WTC11 (cell line): Measurements from ENCODE around the gene XRCC5. TPM values are rescaled to one million over a fixed set of nuclear protein-coding genes. Genes with fewer than 3 reads are reported as not detected.

Experiments
- ATAC-seq: fragments of 200-7000 bp; cut with Tn5 transposase; 2 replicates; pipeline ENCODE4 v1.10.0; 2021; ENCODE audit warnings: mild to moderate bottlenecking, moderate library complexity
- CTCF ChIA-PET: fragments of 300-600 bp; sonication (Branson Sonifier 250); formaldehyde crosslinking; loops from one replicate; lab custom pipeline; 2021; ENCODE audit warnings: antibody characterized with exemption; lab: Charles Lee
- POLR2A ChIA-PET: fragments of 350-600 bp; sonication (Branson Sonifier 250); formaldehyde crosslinking; loops from one replicate; lab custom pipeline; 2021; ENCODE audit warnings: antibody characterized with exemption; lab: Charles Lee
- DNase-seq: peaks from one replicate; pipeline ENCODE4 v3.0.0; 2021; ENCODE audit warnings: low spot score
- H3K27ac Mint-ChIP-seq: 2 replicates; pipeline ENCODE4 v1.8.0; 2021; ENCODE audit warnings: mixed read lengths
- H3K27me3 Mint-ChIP-seq: 2 replicates; pipeline ENCODE4 v1.8.0; 2021; ENCODE audit warnings: low read depth, mild to moderate bottlenecking, moderate library complexity, mixed read lengths
- H3K36me3 Mint-ChIP-seq: 2 replicates; pipeline ENCODE4 v1.8.0; 2021; ENCODE audit warnings: mixed read lengths
- H3K4me1 Mint-ChIP-seq: 2 replicates; pipeline ENCODE4 v1.8.0; 2022; ENCODE audit warnings: mixed read lengths
- H3K4me3 Mint-ChIP-seq: 2 replicates; pipeline ENCODE4 v1.8.0; 2021; ENCODE audit warnings: mild to moderate bottlenecking, moderate library complexity, mixed read lengths
- H3K9me3 Mint-ChIP-seq: 2 replicates; pipeline ENCODE4 v1.8.0; 2021; ENCODE audit warnings: mixed read lengths
- ATF1 ChIP-seq: sonication (generic); formaldehyde crosslinking; IDR thresholded peaks from 2 replicates; pipeline ENCODE4 v1.8.1; 2023; ENCODE audit warnings: mild to moderate bottlenecking, moderate library complexity, missing genetic modification reagents
- CREB1 ChIP-seq: sonication (generic); formaldehyde crosslinking; IDR thresholded peaks from 2 replicates; pipeline ENCODE4 v1.8.0; 2023; ENCODE audit warnings: mild to moderate bottlenecking, missing genetic modification reagents
- E2F5 ChIP-seq: sonication (generic); formaldehyde crosslinking; IDR thresholded peaks from 2 replicates; pipeline ENCODE4 v1.8.1; 2022; ENCODE audit warnings: mild to moderate bottlenecking, moderate library complexity, missing genetic modification reagents
- GRHL2 ChIP-seq: fragments of 250-450 bp; sonication (Bioruptor Pico); IDR thresholded peaks from 2 replicates; pipeline ENCODE4 v1.8.0; 2022; ENCODE audit warnings: mild to moderate bottlenecking, moderate library complexity; ENCODE audit not compliant: insufficient replicate concordance, severe bottlenecking
- HMGA2 ChIP-seq: fragments of 250-450 bp; sonication (Bioruptor Pico); IDR thresholded peaks from 2 replicates; pipeline ENCODE4 v1.4.0; 2021; ENCODE audit warnings: mild to moderate bottlenecking, moderate library complexity
- JUN ChIP-seq: sonication (generic); formaldehyde crosslinking; IDR thresholded peaks from 2 replicates; pipeline ENCODE4 v1.8.0; 2023; ENCODE audit warnings: mild to moderate bottlenecking, missing genetic modification reagents
- MYBL2 ChIP-seq: sonication (generic); formaldehyde crosslinking; IDR thresholded peaks from 2 replicates; pipeline ENCODE4 v1.8.1; 2023; ENCODE audit warnings: mild to moderate bottlenecking, moderate library complexity, missing genetic modification reagents
- NR1H2 ChIP-seq: sonication (generic); formaldehyde crosslinking; IDR thresholded peaks from 2 replicates; pipeline ENCODE4 v1.9.0; 2021; ENCODE audit warnings: mild to moderate bottlenecking, moderate library complexity, missing genetic modification reagents
- NR3C1 ChIP-seq: sonication (generic); formaldehyde crosslinking; conservative IDR thresholded peaks from 2 replicates; pipeline ENCODE4 v1.8.1; 2023; ENCODE audit warnings: low read depth, mild to moderate bottlenecking, missing genetic modification reagents
- SP1 ChIP-seq: sonication (generic); formaldehyde crosslinking; conservative IDR thresholded peaks from 2 replicates; pipeline ENCODE4 v1.8.1; 2022; ENCODE audit warnings: missing genetic modification reagents
- STAT6 ChIP-seq: sonication (generic); formaldehyde crosslinking; conservative IDR thresholded peaks from 2 replicates; pipeline ENCODE4 v1.8.1; 2023; ENCODE audit warnings: mild to moderate bottlenecking, low read depth, missing genetic modification reagents, moderate library complexity
- TEAD4 ChIP-seq: sonication (generic); formaldehyde crosslinking; IDR thresholded peaks from 2 replicates; pipeline ENCODE4 v1.8.0; 2022; ENCODE audit warnings: mild to moderate bottlenecking, missing genetic modification reagents
- ZNF232 ChIP-seq: sonication (generic); formaldehyde crosslinking; IDR thresholded peaks from 2 replicates; pipeline ENCODE4 v1.8.0; 2022; ENCODE audit warnings: mild to moderate bottlenecking, missing genetic modification reagents
- total RNA-seq: library from RNA; stranded (reverse); gene quantifications from 3 replicates; pipeline ENCODE4 v1.2.3, GENCODE V29; 2021
- TF ChIP-seq, protein P1 (sequence below): sonication (generic); formaldehyde crosslinking; IDR thresholded peaks from 2 replicates; pipeline ENCODE4 v1.8.0; 2022; ENCODE audit warnings: missing genetic modification reagents
- TF ChIP-seq, protein P2 (sequence below): sonication (generic); formaldehyde crosslinking; IDR thresholded peaks from 2 replicates; pipeline ENCODE4 v1.8.0; 2022; ENCODE audit warnings: mild to moderate bottlenecking, missing genetic modification reagents
- TF ChIP-seq, protein P3 (sequence below): fragments of 250-450 bp; sonication (Bioruptor Pico); IDR thresholded peaks from 2 replicates; pipeline ENCODE4 v1.9.0; 2021; ENCODE audit warnings: mild to moderate bottlenecking
- TF ChIP-seq, protein P4 (sequence below): fragments of 250-450 bp; sonication (Bioruptor Pico); conservative IDR thresholded peaks from 2 replicates; pipeline ENCODE4 v1.9.0; 2021; ENCODE audit warnings: mild to moderate bottlenecking

Gene XRCC5
- total RNA-seq, 1 experiment from 2014 or later = 522 TPM

DNA sequence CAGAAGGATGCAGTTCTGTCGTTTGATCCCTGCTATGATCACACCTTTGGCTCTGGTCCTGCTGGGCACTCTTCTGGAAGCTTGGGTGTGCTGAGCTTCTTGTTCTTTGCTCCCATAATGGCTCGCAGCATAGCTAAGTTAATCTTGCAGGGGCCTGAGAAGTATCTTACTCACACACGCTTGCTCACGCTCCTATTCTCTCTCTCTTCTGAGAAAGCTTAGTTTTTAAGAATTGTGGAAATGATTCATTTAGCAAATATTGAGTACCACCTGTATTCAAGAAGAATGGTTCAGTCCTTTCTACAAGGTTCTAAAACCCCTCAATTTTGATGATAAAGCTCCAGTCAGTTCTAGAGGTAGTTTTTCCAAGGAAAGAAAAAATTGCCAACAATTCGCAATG is 40.6 kb downstream of the XRCC5 start:
- TF ChIP-seq NR3C1 (CRISPR knock-in tag) (no peak), HMGA2 (CRISPR knock-in tag) (no peak)
- Mint-ChIP-seq H3K27ac (peak overlapping the region; percentile 62), H3K9me3 (no peaks in the 10 kb centered on the region), H3K36me3 (peaks cover 71% of the 10 kb centered on the region), H3K4me1 (peaks cover 10% of the 10 kb centered on the region), H3K27me3 (no peaks in the 10 kb centered on the region), H3K4me3 (no peak overlapping the region)
- DNase-seq (no peak), ATAC-seq (no peak)
- ChIA-PET POLR2A (no interaction called here), CTCF (interaction anchor here (1.5 kb wide), 1 partner anchor 35 kb away, joined by 9 read pairs; no protein-coding TSS in a partner anchor)

DNA sequence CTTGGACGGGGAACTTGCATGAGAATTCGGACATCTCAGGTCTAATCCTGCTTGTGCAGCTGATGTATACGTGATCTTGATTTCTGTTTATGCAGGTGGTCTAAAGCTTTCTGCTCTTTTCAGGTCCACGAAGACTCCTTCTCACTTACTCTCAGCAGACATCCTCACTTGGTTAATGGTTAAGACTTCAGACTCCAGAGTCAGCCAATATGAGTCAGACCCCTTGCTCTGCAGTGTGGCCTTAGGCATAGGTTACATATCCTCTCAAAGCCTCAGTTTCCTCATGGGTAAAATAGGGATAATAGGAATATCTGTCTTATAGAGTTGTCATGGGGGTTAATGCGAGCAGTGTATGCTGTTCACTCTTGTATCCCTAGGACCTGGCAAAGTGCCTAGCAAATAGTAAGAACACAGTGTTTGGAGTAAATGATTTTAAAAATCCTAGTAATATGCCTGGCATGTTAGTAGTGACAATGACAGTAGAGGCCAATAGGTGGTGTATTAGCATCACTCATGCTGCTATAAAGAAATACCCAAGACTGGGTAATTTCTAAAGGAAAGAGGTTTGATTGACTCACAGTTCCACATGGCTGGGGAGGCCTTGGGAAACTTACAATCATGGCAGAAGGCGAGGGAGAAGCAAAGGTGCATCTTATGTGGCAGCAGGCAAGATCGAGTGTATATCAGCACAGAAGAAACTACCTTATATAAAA is 42.3 kb downstream of the XRCC5 start:
- DNase-seq (no peak), ATAC-seq (no peak; the same call in 1 of the 2 replicates)
- Mint-ChIP-seq H3K4me1 (peaks cover 9% of the 10 kb centered on the region), H3K27me3 (no peaks in the 10 kb centered on the region), H3K36me3 (peaks cover 85% of the 10 kb centered on the region), H3K27ac (peak overlapping the region; percentile 83), H3K9me3 (no peaks in the 10 kb centered on the region), H3K4me3 (no peak overlapping the region)
- TF ChIP-seq, protein P1, sequence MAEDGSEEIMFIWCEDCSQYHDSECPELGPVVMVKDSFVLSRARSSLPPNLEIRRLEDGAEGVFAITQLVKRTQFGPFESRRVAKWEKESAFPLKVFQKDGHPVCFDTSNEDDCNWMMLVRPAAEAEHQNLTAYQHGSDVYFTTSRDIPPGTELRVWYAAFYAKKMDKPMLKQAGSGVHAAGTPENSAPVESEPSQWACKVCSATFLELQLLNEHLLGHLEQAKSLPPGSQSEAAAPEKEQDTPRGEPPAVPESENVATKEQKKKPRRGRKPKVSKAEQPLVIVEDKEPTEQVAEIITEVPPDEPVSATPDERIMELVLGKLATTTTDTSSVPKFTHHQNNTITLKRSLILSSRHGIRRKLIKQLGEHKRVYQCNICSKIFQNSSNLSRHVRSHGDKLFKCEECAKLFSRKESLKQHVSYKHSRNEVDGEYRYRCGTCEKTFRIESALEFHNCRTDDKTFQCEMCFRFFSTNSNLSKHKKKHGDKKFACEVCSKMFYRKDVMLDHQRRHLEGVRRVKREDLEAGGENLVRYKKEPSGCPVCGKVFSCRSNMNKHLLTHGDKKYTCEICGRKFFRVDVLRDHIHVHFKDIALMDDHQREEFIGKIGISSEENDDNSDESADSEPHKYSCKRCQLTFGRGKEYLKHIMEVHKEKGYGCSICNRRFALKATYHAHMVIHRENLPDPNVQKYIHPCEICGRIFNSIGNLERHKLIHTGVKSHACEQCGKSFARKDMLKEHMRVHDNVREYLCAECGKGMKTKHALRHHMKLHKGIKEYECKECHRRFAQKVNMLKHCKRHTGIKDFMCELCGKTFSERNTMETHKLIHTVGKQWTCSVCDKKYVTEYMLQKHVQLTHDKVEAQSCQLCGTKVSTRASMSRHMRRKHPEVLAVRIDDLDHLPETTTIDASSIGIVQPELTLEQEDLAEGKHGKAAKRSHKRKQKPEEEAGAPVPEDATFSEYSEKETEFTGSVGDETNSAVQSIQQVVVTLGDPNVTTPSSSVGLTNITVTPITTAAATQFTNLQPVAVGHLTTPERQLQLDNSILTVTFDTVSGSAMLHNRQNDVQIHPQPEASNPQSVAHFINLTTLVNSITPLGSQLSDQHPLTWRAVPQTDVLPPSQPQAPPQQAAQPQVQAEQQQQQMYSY = no peak
- TF ChIP-seq SP1 (CRISPR knock-in tag) (no peak), STAT6 (CRISPR knock-in tag) (no peak), NR1H2 (no peak), E2F5 (CRISPR knock-in tag) (no peak), ATF1 (no peak)
- TF ChIP-seq, protein P2, sequence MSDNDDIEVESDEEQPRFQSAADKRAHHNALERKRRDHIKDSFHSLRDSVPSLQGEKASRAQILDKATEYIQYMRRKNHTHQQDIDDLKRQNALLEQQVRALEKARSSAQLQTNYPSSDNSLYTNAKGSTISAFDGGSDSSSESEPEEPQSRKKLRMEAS (CRISPR knock-in tag) = no peak
- CTCF ChIA-PET = no interaction called here
- POLR2A ChIA-PET = no interaction called here

DNA sequence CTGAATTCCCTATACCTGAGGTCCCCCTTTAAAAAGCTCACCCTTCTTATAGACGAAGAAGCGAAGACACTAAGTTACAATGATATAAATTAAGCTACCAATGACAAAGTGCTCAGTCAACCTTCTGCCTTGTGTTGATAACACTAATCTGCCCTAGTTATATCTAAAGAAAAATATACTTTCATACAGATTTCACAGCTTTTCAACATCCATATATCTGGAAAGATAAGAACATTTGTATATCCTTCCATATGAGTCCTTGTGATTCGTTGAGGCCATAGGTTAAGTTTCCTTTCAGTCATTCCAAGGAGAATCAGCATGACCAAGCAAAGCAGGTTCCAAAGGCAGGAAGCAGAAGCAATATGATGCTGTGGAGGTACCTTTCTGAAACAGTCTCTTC is 46.8 kb downstream of the XRCC5 start:
- no peaks in the 10 kb centered on the region for H3K27me3 Mint-ChIP-seq
- DNase-seq (no peak), ATAC-seq (no peak)
- H3K36me3 Mint-ChIP-seq = peaks cover 82% of the 10 kb centered on the region
- H3K9me3 Mint-ChIP-seq = no peaks in the 10 kb centered on the region
- ChIA-PET CTCF (interaction anchor here (1.2 kb wide), 1 partner anchor 92 kb away, joined by 3 read pairs; no protein-coding TSS in a partner anchor), POLR2A (no interaction called here)
- no peak overlapping the region for H3K4me3 Mint-ChIP-seq
- no peak for TF ChIP-seq CREB1 (CRISPR knock-in tag)
- no peak for TF ChIP-seq TEAD4 (CRISPR knock-in tag)
- no peak for TF ChIP-seq NR1H2
- no peak for TF ChIP-seq GRHL2 (CRISPR knock-in tag)
- TF ChIP-seq JUN (CRISPR knock-in tag) = no peak
- TF ChIP-seq, protein P3, sequence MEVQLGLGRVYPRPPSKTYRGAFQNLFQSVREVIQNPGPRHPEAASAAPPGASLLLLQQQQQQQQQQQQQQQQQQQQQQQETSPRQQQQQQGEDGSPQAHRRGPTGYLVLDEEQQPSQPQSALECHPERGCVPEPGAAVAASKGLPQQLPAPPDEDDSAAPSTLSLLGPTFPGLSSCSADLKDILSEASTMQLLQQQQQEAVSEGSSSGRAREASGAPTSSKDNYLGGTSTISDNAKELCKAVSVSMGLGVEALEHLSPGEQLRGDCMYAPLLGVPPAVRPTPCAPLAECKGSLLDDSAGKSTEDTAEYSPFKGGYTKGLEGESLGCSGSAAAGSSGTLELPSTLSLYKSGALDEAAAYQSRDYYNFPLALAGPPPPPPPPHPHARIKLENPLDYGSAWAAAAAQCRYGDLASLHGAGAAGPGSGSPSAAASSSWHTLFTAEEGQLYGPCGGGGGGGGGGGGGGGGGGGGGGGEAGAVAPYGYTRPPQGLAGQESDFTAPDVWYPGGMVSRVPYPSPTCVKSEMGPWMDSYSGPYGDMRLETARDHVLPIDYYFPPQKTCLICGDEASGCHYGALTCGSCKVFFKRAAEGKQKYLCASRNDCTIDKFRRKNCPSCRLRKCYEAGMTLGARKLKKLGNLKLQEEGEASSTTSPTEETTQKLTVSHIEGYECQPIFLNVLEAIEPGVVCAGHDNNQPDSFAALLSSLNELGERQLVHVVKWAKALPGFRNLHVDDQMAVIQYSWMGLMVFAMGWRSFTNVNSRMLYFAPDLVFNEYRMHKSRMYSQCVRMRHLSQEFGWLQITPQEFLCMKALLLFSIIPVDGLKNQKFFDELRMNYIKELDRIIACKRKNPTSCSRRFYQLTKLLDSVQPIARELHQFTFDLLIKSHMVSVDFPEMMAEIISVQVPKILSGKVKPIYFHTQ (CRISPR knock-in tag) = no peak
- TF ChIP-seq, protein P4, sequence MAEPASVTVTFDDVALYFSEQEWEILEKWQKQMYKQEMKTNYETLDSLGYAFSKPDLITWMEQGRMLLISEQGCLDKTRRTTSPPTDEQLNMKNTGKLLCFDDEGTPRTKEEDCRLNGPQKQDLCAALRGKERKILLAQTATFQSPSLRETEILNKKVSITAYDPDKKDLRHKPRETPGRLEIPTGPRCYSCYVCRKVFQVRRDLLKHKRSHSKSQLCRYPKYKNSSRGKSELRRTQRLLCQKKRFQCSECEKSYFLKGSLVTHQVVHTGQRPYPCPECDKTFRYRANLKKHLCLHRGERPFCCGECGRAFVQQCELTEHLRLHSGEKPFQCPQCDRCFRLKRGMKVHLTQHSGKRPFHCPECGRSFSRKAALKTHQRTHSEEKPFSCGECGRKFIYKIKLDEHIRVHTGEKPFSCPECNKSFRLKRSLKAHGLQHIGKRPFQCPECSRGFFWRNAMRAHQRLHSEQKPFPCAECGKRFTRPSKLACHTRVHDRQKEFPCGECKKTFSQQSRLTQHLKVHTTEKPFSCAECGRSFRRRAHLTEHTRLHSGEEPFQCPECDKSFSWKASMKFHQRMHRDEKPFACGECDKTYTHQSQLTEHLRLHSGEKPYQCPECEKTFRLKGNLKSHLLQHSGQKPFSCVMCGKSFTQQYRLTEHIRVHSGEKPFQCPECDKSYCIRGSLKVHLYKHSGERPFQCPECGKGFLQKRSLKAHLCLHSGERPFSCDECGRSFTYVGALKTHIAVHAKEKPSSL (CRISPR knock-in tag) = no peak
- TF ChIP-seq MYBL2 (CRISPR knock-in tag) = no peak
- TF ChIP-seq ZNF232 (CRISPR knock-in tag) = no peak
- H3K4me1 Mint-ChIP-seq = no peaks in the 10 kb centered on the region
- peak overlapping the region; percentile 25; the same call in 1 of the 2 replicates for H3K27ac Mint-ChIP-seq
